ENCODE results near the gene GBP7.
"Not testable (repeated sequence)": the region's sequence is repeated elsewhere in the genome, so short reads cannot be mapped to it uniquely, and the experiment has no call there.

The GBP7 gene, protein sequence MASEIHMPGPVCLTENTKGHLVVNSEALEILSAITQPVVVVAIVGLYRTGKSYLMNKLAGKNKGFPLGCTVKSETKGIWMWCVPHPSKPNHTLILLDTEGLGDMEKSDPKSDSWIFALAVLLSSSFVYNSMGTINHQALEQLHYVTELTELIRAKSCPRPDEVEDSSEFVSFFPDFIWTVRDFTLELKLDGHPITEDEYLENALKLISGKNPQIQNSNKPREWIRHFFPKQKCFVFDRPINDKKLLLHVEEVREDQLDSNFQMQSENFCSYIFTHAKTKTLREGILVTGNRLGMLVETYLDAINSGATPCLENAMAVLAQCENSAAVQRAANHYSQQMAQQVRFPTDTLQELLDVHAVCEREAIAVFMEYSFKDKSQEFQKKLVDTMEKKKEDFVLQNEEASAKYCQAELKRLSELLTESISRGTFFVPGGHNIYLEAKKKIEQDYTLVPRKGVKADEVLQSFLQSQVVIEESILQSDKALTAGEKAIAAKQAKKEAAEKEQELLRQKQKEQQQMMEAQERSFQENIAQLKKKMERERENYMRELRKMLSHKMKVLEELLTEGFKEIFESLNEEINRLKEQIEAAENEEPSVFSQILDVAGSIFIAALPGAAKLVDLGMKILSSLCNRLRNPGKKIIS

DNA sequence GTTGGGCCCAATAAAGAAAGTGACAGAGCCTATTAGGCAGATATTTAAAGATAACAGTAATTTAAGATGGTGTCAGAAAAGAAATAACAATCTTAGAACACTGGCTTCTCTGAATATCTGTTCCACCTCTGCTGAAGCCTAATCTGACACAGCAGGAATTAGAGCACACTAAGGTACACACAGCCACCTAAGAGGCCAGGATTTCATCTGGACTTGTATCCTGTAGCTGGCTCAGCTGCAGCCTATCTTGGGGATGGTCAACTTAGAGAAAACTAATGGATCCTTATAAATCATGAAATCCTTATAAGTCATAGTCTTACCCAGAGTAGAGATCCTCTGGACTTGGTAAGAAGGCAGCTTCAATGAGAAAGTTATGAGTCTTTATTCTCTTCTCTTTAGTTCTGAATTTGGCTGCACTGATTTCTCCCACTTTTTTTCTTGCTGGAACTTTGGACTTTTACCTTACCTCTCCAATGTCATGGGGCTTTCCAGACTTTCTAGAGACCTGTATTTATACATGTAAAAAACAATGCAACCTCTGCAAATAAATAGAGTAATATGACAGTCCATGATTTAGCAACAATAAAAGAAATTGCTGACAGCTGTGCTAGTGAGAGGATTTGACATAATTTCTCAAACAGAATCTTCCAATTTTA, at the start of gene GBP7:
Gene GBP7 (minus strand): TSS at position 403 of the 656 bp plus-strand sequence. CDS start 4,068 bp downstream, outside the sequence.
- DNase-seq (ENCODE audit: low spot score), result no peak

DNA sequence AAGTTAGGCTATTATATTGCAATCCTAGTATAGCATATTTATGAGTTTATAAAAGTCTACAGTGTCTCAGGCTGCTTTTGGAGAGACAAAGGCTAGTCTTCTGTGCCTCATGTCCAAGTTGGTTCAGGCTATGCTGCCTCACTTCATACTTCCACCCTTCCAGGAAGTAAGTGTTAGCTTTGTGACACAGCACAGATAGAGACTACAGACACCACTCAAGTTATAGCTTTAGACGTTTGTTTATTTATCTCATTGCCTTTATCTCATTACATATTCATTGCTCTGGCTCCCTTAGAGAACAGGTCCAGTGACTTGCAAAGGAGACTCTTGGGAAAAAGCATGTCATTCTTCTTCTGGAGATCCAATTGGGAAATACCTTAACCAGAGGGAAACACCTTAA, 45.5 kb upstream of the GBP7 start:
- no peak for DNase-seq (ENCODE audit: low spot score)

DNA sequence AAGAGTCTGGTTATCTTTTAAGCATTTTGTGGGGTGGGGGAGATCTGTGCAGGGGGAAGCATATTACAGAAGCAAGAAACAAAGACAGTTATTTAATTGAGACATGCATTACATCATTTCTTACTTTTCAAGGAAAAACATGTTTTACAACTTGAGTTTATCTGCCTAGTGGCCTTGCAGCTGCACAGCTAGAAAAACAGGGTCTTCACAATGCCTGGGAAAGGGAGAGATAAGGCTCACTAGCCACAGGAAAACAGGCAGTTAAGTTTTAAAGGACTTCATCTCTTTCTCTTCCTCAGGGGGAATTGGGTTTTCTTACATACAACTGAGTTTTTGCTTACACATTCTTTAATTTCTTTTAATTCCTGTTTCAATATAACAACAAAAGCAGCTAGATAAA, 44.0 kb upstream of the GBP7 start:
- not testable (repeated sequence) for DNase-seq (ENCODE audit: low spot score)

DNA sequence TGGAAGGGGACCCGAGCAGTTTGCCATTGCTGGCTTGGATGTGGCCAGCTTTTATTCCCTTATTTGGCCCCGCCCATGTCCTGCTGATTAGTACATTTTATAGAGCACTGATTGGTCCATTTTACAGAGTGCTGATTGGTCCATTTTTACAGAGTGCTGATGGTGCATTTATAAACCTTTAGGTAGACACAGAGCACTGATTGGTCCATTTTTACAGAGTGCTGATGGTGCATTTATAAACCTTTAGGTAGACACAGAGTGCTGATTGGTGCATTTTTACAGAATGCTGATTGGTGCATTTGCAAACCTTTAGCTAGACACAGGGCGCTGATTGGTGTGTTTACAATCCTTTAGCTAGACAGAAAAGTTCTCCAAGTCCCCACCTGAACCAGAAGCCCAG, 43.1 kb upstream of the GBP7 start:
- not testable (repeated sequence) for DNase-seq (ENCODE audit: low spot score)

DNA sequence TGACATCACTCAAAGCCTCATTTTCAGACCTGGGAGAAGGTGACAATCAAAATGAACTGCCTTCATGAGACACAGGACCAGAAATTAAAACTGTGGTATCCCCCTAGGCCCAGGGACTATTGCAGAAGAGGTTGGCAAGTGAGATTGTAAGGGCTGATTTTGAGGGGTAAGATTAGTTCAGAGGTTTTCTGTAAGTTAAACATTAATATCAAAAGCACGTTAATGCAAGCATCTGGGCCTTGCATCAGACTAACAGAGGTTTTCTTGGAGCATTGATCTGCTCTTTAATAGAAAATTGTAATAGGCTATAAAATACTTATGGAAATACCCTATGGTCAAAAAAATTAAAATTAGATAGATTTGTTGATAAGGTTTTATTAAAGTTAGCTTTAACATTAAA, 37.5 kb upstream of the GBP7 start:
- DNase-seq (ENCODE audit: low spot score), result no peak

DNA sequence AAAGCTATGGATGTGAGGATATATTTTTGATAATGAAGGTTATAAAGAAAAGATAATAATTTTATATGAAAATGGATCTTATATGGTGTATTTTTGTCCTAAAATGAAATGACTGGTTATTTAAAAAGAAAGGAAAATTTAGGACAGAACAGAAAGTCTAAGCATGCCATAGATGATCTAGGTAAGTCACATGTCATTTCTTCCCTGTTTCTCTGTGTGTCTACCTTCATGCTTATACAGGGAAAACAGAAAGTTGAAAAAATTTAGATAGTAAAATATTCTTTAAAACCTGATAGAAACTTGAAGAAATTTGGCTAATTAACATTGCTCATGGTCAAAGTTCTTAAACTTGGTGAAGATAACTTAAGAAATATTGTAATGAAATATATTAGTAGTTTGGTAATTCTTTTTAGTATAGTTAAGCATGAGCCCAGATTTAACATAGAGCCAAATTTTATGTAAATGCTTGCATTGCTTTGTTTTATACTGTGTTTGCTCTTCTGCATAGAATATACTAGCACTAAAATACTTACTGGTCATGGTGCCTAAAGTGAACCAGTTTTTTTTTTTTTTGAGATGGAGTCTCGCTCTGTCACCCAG, 35.3 kb upstream of the GBP7 start:
- no peak for DNase-seq (ENCODE audit: low spot score)

DNA sequence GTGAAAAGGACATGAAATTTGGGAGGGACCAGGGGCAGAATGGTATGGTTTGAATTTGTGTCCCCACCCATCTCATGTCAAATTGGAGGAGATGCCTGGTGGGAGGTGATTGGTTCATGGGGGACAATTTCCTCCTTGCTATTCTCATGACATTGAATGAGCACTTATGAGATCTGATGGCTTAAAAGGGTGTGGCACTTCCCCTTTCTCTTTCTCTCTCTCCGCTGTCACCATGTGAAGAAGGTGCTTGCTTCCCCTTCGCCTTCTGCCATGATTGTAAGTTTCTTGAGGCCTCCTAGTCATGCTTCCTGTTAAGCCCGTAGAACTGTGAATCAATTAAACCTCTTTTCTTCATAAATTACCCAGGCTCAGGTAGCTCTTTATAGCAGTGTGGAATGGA, 30.6 kb upstream of the GBP7 start:
- DNase-seq (ENCODE audit: low spot score), result no peak

DNA sequence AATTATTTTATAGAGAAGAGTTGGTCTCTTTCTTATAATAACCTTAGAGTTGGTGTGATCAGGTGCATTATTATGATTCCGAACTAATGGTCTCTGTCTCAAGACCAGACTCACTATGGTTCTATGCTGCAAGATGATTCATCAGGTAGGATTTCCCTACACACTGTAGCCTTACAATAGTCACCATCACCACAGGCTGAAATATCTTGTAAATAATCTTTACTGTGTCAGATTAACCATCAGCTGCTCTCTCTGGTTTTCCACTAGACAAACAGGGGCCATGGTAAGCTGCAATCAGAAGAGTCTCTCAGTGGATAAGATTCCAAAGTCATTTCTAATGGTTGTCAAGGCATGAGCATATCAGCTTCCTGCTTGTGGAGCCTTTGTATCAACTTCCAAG, 27.4 kb upstream of the GBP7 start:
- DNase-seq (ENCODE audit: low spot score), result no peak

DNA sequence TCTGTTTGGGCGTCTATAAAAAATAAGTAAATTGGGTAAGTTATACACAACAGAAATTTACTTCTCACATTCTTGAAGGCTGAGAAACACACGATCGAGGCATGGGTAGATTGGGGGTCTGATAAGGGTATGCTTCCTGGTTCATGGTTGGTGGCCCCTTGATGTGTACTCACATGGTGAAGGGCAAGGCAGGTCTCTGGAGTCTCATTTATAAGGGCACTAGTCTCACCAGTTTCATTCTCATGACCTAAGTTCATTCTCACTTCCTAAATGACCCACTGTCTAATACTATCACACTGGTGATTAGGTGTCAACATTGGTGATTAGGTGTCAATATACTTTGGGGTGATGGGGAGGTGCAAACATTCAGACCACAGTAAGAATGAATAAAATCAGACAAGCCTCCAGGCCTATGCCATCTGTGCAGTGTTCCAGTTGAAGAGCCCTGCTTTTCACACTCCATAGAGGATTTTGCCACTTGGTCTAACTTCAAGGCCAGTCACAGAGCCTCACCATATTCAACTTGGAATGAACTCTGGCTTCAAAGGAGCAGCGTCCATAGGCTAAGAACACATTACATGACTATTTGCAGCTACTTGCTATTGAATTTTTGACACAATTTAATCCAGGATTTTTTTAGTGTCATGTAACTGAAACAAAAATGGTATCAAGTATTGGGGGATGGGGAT, 25.4 kb upstream of the GBP7 start:
- DNase-seq (ENCODE audit: low spot score), result no peak

DNA sequence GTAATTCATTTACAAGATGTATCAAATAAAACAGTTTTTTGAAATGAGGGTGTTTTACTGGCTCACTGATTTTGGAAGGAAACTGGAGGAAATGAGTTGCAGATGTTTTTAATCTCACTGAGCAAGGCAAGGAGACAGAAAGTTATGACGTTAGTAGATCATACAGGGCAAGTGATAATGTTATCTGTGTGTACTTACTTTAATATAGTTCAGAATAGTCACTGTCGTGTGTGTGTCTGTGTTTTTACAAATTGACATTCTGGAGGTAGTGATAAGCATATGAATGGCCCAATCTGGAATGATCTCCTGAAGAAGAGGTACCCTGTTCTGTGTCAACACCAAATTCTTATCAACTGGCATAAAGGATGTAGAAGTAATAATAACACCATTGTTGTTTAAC, 24.9 kb upstream of the GBP7 start:
- no peak for DNase-seq (ENCODE audit: low spot score)

DNA sequence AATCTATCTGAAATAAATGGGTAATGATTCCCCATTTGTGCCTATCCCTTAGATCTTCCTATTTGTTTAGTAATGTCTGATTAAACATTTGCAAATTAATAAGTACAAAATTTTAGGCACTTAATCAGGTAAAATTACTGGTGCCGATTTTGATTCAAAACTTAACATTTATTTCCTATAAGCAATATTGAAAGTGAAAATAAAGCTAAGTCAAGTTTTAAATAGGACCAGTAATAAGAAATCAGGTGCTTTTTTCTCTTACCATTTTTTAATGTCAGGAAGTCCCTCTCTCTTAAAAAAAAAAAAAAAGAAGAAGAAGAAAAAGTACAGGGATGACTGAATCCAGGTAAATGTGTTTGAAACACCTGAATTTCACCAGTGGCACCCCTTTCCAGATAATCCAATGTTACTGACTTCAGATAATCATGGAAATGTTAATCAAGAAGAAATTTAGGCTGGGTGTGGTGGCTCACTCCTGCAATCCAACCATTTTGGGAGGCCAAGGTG, 23.8 kb upstream of the GBP7 start:
- no peak for DNase-seq (ENCODE audit: low spot score)

DNA sequence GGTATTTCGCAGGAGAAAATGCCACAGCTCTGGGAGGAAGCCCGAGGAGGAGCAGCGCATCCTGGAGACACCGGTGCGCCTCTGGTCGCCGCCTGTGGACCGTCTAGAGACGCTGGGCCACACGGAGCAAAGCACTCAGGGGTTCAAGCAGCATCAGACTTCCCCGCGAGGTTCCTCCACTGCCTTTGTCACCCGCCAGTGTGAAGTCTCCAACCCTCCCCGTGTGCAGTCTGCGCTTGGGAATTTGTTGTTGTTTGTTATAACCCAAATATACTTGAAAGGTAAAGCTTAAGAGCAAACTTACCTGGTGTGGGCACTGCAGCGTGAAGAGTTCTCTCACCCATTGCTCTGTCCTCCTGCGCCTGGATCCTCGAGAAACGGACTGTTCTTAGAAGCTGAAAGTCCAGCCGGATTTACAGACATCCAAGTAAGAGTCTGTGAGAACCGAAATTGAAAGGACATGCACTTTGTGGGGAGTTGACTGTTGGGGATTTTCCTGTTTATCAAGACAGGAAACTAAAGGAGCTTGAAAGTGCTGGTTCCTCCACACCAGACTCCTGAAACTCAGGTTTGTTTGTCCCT, 22.8 kb upstream of the GBP7 start, which contains the start of gene GBP4:
Gene GBP4 (minus strand): TSS at position 452 of the 582 bp plus-strand sequence. CDS start 108 bp downstream, at position 344.
- peak; percentile 38 for DNase-seq (ENCODE audit: low spot score)

DNA sequence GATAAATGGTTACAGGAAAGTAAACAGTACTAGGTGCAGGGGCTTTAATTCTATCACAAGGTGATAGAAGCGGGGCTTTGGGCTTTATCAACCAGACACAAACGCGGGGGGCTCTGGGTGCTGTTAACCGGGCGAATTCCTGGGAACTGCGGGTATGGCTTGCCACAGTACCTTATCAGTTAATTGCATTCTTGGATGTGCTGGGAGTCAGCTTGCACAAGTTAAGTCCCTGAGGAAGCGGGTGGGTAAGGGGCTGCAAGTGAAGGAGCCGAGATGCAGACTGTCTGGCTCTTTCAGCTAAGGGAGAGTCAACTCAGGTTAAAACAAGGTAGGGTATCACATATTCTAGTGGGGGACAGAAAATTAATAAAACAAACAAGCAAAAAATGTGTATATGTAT, 22.3 kb upstream of the GBP7 start:
- DNase-seq (ENCODE audit: low spot score), result no peak

DNA sequence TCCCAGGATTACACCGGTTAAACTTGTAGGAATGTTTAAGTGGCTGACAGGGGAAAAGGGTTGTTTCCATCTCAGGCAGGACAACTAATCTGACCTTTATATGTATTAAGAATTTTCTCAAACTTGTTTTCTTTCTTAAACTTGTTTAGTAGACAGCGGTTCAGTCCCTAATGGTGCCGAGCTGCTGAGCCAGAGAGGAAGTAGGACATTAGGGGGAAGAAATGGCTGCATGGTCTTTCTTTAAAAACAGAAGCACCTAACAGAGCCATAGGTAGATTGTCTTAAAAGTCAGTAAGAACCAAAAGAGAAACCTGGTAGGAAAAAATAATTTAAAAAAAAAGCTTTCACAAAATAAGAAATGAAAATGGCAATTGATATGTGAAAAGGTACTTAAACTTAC, 19.7 kb upstream of the GBP7 start:
- DNase-seq (ENCODE audit: low spot score), result no peak

DNA sequence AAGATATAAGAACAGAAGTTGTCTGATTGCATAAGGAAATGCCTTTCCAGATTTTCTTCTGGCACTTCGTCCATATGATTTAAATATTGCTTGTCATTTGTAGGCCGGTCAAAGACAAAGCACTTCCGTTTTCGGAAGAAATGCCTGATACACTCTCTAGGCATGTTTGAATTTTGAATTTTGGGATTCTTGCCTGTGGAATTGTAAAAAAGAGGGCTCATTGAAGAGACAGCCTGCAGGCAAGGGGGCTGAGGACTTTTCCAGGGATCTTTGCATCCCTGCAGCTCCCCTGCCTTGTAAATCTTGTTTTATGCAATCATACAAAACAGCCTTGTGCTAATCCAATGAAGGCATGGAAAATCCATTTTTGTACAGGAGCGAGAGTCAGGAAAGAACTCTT, 15.5 kb upstream of the GBP7 start:
- DNase-seq (ENCODE audit: low spot score), result no peak

DNA sequence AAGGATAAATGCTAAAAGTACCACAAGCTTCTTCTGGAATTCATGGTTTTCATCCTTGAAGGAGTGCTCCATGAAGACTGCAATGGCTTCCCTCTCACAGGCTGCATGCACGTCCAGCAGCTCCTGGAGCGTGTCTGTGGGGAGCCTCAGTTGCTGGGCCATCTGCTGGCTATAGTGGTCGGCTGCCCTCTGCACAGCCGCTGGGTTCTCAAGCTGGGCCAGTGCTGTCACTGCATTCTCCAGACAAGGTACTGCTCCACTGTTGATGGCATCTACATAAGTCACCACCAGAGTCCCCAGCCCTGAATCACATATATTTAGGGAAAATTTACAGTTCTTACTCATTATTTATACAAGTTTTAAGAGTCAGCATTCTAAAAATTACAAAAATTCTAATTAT, 14.2 kb upstream of the GBP7 start:
- no peak for DNase-seq (ENCODE audit: low spot score)

DNA sequence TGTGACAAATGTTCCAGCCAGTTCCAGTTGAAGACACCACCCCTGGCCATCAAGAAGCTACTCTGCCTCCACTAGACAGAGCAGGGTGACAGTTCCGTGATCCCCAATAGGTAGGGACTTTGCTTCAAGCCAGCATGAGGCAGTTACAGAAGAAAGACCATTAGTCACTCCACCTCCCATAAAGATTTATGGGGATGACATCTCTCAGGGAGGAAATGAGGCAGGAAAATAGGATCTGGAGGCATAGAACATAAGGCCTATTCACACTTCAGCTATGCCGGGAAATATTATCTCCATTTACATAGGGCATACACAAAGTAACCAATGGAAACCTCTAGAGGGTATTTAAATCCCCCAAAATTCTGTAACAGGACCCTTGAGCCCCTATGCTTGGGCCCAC, 3.5 kb upstream of the GBP7 start:
- DNase-seq (ENCODE audit: low spot score), result no peak

DNA sequence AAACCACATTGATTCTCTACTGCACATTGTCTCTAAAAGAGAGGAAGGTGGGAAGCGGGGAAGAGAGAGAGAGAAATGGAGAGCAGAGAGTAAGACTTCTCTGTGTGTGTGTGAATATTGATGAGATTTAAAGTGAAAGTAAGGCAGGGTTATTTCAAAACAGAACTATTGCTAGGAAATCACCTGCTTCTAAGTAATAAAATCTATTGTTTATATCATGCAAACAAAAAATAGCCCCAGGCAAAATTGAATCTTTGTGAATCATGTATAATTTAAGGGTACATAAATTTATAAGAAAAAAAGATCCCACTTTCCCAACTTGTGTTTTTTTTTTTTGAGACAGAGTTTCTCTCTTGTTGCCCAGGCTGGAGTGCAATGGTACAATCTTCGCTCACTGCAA, 1.2 kb upstream of the GBP7 start:
- no peak for DNase-seq (ENCODE audit: low spot score)

DNA sequence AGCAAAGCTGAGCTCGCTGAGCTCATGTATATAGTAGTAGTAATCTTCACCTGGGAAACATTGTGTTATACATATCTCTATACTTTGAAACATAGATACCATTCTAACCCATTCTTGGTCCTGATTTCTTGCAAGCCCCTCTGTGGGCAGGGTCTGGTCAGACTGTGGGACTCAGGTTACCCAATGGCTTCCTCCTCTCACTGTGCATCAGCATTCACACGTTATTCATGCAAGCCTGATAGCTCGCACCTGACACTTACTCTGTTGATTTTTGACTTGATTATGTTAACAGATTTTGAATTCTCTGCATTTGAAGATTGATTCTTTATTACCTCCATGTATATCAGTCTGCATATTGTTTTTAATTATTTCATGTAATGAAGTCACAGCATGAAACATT, 1.3 kb downstream of the GBP7 start:
- DNase-seq (ENCODE audit: low spot score), result no peak

DNA sequence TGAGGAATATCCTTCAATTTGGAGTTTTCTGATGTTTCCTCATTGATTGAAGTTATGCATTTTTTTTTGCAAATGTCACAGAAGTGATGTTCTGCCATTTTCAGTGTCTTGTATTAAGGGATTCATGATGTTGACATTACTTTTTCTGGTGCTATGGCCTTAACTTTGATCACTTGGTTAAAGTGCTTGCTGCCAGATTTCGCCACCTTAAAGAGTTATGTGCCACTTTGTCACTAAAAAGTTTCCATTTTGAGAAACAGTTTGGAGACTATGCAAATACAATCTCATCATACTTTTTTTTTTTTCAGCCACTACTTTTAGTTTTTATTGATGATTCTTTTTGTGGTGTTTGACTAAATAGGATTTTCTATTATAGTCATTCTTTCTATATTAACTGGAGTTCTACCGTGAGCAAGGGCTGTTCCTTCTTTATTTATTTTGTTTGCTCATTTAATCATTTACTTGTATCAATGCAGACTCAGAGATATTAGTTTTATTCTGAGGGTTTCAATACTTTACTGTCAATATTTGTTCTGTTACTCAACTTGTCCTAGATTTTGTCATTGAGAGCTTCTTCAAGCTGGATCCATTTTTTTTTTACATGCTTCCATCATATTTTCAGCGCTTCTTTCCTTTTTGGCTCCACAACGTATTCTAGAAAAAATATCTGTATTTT, 3.2 kb downstream of the GBP7 start:
- no peak for DNase-seq (ENCODE audit: low spot score)

DNA sequence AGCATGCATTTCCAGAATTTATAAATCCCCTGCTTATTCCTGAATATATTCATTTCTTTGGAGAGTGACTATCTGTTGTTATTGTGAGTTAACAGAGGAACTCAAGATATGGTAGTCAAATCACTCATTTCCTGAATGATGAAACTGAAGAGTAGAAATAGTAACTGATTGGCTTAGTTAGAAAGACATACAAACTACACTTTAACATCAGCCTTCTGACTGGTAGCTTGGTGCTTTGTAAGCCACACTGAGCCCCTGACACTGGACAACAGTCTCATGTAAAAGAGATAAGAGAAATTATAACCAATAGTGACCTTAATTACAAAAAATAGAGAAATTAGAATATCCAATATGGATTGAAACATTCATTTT, 4.8 kb downstream of the GBP7 start:
- no peak for DNase-seq (ENCODE audit: low spot score)

All from globus pallidus (tissue), 1 donor.